ENCODE measurements around the gene PTPRM. TPM values are rescaled to one million over a fixed set of nuclear protein-coding genes. Genes with fewer than 3 reads are reported as not detected.

PTPRM gene
- polyA plus RNA-seq, 1 donor from 2014 or later, result 126 TPM

DNA sequence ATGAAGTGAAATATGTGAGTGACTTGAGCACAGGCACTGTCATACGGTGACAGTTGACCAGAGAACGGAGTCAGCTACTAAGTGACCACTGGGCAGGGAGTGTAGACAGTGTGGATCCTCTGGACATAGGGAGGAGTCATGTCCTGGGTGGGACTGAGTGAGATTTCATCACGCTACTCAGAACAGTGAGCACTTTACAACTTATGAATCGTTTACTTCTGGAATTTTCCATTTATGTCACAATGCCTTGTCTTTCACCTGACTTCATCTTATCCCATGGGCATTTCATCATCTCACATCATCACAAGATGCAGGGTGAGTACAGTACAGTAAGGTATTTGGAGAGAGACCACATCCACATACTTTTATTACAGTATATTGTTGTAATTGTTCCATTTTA is 29.0 kb downstream of the PTPRM start:
- Histone ChIP-seq H4K20me1 (ENCODE audit: insufficient read depth) (no peaks in the 10 kb centered on the region), H3K9me2 (ENCODE audit: insufficient read depth, low read length) (no peaks in the 10 kb centered on the region), H3K9ac (ENCODE audit: low read length) (no peak overlapping the region), H3F3A (ENCODE audit: insufficient read depth, low read length, poor library complexity, severe bottlenecking) (no peaks in the 10 kb centered on the region), H3K4me3 (ENCODE audit: low read length) (no peak overlapping the region), H3K36me3 (ENCODE audit: insufficient read depth, low read length) (no peaks in the 10 kb centered on the region), H2AFZ (ENCODE audit: low read depth, low read length) (no peak overlapping the region), H3K27ac (ENCODE audit: low read length) (no peak overlapping the region), H3K9me3 (ENCODE audit: low read length) (no peaks in the 10 kb centered on the region), H3K27me3 (ENCODE audit: insufficient read depth, low read depth, low read length) (no peaks in the 10 kb centered on the region), H3K4me2 (ENCODE audit: low read length) (no peak overlapping the region), H3K79me2 (replicated peaks; ENCODE audit: insufficient read depth, low read length) (peaks cover 5% of the 10 kb centered on the region)
- TF ChIP-seq EP300 (conservative IDR thresholded peaks at IDR 0.05; ENCODE audit: poor library complexity, severe bottlenecking) (no peak), EZH2 (IDR thresholded peaks at IDR 0.05; ENCODE audit: borderline replicate concordance, insufficient read depth, low read length, poor library complexity, severe bottlenecking) (no peak), SMC3 (conservative IDR thresholded peaks at IDR 0.05; ENCODE audit: poor library complexity) (no peak)
- TF ChIP-seq, protein P1, sequence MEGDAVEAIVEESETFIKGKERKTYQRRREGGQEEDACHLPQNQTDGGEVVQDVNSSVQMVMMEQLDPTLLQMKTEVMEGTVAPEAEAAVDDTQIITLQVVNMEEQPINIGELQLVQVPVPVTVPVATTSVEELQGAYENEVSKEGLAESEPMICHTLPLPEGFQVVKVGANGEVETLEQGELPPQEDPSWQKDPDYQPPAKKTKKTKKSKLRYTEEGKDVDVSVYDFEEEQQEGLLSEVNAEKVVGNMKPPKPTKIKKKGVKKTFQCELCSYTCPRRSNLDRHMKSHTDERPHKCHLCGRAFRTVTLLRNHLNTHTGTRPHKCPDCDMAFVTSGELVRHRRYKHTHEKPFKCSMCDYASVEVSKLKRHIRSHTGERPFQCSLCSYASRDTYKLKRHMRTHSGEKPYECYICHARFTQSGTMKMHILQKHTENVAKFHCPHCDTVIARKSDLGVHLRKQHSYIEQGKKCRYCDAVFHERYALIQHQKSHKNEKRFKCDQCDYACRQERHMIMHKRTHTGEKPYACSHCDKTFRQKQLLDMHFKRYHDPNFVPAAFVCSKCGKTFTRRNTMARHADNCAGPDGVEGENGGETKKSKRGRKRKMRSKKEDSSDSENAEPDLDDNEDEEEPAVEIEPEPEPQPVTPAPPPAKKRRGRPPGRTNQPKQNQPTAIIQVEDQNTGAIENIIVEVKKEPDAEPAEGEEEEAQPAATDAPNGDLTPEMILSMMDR (IDR thresholded peaks at IDR 0.05; ENCODE audit: poor library complexity, severe bottlenecking), result no peak

DNA sequence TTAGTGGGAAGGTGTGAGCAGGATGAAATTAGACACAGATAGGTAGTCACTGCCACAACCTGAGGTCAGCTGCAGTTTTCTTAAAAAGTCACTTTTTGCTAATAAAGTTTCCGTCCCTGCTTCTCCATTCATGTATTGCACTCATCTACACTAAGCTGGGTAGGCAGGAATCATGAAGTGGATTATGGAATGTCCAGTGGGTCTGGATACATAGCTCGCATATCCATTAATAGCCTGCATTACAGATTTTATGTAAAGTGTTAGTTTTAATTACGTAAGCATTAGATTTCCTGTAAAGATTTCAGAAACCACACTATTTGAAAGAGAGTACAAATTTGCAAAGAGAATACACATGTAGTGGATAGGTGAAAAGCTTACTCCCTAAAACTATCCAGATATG is 30.4 kb downstream of the PTPRM start:
- Histone ChIP-seq H3K36me3 (ENCODE audit: insufficient read depth, low read length) (no peaks in the 10 kb centered on the region), H3F3A (ENCODE audit: insufficient read depth, low read length, poor library complexity, severe bottlenecking) (no peaks in the 10 kb centered on the region), H3K79me2 (replicated peaks; ENCODE audit: insufficient read depth, low read length) (peaks cover 5% of the 10 kb centered on the region), H3K4me2 (ENCODE audit: low read length) (no peak overlapping the region), H3K27me3 (ENCODE audit: insufficient read depth, low read depth, low read length) (no peaks in the 10 kb centered on the region), H3K4me3 (ENCODE audit: low read length) (no peak overlapping the region), H3K9ac (ENCODE audit: low read length) (no peak overlapping the region), H4K20me1 (ENCODE audit: insufficient read depth) (no peaks in the 10 kb centered on the region), H3K9me2 (ENCODE audit: insufficient read depth, low read length) (no peaks in the 10 kb centered on the region), H3K9me3 (ENCODE audit: low read length) (no peaks in the 10 kb centered on the region), H2AFZ (ENCODE audit: low read depth, low read length) (no peak overlapping the region), H3K27ac (ENCODE audit: low read length) (no peak overlapping the region)
- TF ChIP-seq POLR2AphosphoS5 (IDR thresholded peaks at IDR 0.05) (no peak), TAF1 (IDR thresholded peaks at IDR 0.05; ENCODE audit: low read depth) (no peak), RAD21 (conservative IDR thresholded peaks at IDR 0.05) (no peak), SMC3 (conservative IDR thresholded peaks at IDR 0.05; ENCODE audit: poor library complexity) (no peak), EZH2 (IDR thresholded peaks at IDR 0.05; ENCODE audit: borderline replicate concordance, insufficient read depth, low read length, poor library complexity, severe bottlenecking) (no peak), MXI1 (conservative IDR thresholded peaks at IDR 0.05; ENCODE audit: poor library complexity, severe bottlenecking) (no peak), EP300 (conservative IDR thresholded peaks at IDR 0.05; ENCODE audit: poor library complexity, severe bottlenecking) (no peak)
- TF ChIP-seq, protein P2, sequence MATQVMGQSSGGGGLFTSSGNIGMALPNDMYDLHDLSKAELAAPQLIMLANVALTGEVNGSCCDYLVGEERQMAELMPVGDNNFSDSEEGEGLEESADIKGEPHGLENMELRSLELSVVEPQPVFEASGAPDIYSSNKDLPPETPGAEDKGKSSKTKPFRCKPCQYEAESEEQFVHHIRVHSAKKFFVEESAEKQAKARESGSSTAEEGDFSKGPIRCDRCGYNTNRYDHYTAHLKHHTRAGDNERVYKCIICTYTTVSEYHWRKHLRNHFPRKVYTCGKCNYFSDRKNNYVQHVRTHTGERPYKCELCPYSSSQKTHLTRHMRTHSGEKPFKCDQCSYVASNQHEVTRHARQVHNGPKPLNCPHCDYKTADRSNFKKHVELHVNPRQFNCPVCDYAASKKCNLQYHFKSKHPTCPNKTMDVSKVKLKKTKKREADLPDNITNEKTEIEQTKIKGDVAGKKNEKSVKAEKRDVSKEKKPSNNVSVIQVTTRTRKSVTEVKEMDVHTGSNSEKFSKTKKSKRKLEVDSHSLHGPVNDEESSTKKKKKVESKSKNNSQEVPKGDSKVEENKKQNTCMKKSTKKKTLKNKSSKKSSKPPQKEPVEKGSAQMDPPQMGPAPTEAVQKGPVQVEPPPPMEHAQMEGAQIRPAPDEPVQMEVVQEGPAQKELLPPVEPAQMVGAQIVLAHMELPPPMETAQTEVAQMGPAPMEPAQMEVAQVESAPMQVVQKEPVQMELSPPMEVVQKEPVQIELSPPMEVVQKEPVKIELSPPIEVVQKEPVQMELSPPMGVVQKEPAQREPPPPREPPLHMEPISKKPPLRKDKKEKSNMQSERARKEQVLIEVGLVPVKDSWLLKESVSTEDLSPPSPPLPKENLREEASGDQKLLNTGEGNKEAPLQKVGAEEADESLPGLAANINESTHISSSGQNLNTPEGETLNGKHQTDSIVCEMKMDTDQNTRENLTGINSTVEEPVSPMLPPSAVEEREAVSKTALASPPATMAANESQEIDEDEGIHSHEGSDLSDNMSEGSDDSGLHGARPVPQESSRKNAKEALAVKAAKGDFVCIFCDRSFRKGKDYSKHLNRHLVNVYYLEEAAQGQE (IDR thresholded peaks at IDR 0.05; ENCODE audit: borderline replicate concordance), result no peak
- TF ChIP-seq, protein P1 (IDR thresholded peaks at IDR 0.05; ENCODE audit: poor library complexity, severe bottlenecking), result no peak
